GM19328 (cell line): Measurements from ENCODE around the gene TM9SF3.
"Not testable (repeated sequence)": the region's sequence is repeated elsewhere in the genome, so short reads cannot be mapped to it uniquely, and the experiment has no call there.

ENCODE experiments used
- ATAC-seq: cut with Tn5 transposase; IDR thresholded peaks from one replicate; pipeline ENCODE4 v1.9.1; 2021; ENCODE audit warnings: mild to moderate bottlenecking, moderate library complexity; ENCODE audit not compliant: unreplicated experiment

TM9SF3 gene

DNA sequence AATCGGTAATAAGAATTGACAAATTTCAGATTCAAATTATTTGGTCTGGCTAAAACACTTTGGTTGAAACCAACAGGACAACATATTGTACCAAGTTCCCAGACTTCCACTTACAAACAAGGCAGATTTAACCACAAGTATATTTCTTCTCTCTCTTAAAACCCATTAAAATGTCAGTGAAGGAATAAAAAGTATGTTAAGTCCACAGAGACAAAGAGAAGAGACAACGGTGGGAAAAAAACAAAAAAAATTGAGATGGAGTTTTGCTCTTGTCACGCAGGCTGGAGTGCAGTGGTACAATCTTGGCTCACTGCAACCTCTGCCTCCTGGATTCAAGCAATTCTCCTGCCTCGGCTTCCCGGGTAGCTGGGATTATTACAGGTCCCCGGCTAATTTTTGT, 16.3 kb downstream of the TM9SF3 start:
- no peak for ATAC-seq

DNA sequence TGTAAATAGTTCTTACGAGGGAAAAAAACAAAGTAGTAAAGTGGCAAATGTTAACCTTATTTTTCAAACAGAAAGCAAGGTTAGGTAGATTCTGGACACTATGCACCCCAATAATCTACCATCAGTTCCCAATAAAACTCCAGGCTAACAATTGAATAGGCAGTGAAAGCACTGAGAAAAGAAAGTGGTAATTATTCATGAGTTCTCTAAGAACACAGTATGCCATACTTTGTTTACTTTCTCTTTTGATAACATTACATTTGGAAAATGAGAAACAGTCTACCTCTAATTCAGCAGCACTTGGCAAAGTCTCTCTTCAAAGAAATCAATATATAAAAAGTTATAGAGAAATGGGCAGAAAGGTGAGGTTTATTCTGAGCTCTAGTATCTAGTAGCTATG, 18.4 kb downstream of the TM9SF3 start:
- ATAC-seq = no peak

DNA sequence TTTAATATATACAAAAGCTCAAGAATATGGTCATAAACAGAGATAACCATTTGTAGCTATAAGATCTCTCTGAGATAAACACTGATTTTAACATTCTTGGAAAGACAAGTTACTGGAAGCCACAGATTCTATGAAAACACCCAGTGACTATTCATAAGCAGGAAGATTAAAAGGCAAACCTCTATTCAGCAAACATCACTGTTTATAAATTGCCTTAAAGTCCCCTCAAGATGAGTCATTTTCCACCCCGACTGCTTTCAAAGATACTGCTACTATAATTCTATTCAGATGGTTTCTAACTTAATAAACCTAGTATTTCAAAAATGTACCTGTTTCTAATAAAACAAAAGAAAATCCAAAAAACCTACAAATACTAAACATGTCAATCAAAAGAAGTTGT, 21.0 kb downstream of the TM9SF3 start:
- no peak for ATAC-seq

DNA sequence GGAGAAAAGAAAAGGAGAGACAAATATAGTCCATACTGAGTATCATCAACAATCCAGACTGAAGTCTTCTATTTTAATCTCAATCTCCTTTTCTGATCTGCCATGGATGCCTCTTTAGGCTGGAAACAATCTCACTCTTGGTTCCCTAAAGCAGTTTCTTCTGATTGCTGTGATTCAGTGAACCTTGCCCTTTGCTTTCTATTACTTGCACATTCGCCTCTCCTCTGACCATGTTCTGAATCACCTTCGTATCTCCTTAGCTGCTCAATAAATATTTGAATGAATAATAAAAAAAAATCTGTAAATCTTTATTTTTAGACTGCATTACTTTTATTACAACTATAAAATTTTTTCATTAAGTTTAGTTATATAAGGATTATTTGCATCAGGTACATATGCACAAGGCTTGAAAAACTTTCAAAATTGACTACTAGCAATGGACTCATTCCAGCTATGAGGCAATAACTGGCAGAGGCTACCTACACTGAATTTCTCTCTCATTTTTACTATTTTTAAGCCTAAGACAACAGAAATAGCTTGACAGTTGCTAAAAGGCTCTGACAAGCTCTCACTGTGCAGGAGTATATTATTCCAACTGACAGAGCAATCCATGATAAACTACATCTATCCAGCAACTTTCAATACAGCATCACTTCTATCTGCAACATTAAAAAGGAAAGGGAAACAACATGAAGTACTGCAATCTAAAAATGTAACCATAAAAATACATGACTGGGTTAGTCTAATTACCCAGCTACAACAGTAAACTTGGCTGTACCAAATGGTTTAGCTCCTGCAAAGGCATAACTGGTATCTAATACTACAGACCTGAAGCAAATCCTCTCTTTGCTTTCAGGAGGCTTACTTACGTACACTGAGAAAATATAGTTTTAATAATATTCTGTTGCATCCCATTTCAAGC, 25.6 kb downstream of the TM9SF3 start:
- no peak for ATAC-seq

DNA sequence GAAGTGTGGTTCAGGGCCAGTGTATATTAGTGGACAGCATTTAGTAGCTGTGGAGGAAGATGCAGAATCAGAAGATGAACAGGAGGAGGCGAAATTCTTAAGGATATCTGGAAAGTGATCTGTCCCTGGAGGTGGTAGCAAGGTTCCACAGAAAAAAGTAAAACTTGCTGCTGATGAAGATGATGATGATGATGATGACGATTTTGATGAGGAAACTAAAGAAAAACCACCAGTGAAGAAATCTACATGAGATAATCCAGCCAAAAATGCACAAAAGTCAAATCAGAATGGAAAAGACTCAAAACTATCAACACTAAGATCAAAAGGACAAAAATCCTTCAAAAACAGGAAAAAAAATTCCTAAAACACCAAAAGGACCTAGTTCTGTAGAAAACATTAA, 26.3 kb downstream of the TM9SF3 start:
- ATAC-seq = no peak

DNA sequence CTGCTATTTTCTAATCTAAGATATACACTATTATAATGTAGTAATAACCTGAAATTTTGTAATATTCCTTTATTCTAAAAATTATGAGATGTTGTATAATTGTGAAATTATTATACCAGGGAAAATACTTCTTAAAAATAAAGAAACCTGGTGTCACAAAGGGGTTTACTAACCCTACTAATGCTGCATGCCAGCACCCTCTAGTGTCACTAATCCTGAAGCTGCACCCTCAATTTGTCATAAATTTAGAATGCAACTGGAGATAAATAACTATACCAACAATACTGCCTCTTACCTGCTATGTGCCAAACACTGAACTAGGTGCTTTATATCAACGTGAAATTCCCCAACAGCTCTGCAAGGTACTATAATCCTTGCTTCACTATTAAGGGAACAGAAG, 30.8 kb downstream of the TM9SF3 start:
- no peak for ATAC-seq

DNA sequence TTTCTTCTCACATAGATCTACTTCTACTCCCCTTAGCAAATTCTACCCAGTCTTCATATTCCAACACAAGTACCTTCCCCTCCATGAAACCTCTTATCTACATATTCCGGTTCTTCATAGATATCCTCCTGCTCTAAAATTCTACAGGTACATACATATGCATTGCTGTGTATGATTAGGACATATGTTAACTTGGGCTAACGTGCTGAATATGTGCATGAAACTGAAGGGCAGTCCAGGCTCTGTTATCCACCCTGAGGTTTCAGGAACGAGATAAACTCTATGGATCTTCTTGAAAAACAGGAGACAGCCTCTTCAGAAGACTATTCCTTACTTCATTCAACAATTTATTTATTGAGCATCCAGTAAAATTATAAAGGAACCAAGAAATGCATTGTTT, 31.5 kb downstream of the TM9SF3 start:
- ATAC-seq = no peak

DNA sequence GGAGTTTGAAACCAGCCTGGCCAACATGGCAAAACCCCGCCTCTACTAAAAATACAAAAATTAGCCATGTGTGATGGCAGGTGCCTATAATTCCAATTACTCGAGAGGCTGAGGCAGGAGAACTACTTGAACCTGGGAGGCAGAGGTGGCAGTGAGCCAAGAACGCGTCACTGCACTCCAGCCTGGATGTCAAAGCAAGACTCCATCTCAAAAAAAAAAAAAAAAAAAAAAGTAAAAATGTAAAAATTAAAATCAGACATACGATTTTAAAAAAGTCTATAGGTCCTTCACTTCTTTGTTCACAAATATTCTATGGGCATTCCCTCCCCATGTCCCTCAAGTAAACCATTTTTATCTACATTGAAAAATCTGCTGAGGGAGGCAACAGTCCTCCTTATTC, 38.2 kb downstream of the TM9SF3 start:
- ATAC-seq = no peak

DNA sequence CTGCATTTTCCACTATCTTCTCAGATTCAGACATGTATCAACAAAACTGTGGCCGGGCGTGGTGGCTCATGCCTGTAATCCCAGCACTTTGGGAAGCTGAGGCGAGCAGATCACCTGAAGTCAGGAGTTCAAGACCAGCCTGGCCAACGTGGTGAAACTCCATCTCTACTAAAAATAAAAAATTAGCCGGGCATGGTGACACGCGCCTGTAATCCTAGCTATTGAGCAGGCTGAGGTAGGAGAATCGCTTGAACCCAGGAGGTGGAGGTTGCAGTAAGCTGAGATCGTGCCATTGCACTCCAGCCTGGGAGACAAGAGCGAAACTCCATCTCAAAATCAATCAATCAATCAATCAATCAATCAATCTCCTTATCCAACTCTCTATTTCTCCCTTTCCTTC, 41.3 kb downstream of the TM9SF3 start:
- ATAC-seq = not testable (repeated sequence)

DNA sequence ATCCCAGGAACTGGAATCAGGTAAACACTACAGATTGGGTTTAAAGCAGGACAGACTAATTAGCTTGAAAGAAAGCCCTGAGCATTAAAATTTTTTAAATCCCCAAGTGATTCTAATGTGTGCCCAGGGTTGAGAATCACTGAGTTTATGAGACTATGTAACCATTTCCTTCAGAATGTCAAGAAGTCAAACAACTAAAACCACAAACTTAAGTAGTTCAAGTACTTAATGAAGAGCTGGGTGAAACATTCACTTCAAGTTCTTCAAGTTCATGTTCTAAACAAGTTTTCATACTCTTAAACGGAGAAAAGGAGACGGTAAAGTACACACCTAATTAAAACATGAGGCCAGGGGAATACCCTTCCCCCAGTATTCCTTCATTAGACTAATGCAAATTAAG, 44.9 kb downstream of the TM9SF3 start:
- ATAC-seq = no peak

DNA sequence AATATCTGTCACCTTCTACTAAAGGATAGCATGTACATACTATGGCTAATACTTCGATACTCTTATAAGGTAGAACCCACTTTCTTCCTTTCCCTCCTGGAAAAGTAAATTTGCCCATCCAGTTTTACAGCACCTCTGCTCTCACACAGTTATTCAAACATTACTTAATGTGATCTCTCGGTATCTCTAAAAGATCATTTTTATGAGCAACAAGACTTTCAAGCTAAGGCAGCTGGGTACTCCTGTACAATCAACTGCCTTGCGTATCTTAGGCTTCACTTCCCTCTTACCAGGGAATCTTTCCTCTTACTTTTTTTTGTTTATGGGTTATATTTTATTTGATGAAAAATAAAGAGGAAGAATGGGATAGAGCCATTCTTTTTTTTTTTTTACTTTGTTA, 46.6 kb downstream of the TM9SF3 start:
- ATAC-seq = no peak

DNA sequence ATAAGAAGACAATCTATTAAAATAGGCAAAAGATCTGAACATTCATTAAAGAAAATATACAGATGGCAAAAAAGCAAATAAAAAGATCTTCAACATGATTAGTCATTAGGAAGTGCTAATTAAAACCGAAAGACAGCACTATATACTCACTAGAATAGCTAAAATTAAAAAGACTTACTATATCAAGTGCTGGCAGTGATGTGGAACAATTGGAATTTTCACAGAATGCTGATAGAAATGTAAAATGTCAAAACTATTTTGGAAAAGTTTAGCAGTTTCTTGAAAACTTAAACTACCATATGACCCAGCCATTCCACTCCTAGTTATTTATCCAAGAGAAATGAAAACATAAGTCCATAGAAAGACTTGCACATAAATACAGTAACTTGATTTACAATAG, 48.1 kb downstream of the TM9SF3 start:
- no peak for ATAC-seq

DNA sequence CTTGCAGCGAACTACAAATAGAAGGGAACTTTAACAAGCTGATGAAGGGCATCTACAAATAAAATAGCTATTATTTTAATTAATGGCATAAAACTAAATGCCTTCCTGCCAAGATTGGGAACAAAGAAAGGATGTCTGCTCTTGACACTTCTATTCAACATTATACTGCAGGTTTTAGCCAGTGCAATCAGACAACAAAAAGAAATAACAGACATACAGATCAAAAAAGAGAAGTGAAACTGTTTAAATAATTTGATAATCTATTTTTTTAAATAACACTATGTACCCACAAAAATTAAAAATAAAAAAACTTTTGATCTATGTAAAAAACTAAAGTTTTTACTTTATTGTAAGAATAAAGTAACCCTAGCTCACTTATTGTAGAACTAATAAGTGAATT, 50.7 kb downstream of the TM9SF3 start:
- ATAC-seq = no peak

DNA sequence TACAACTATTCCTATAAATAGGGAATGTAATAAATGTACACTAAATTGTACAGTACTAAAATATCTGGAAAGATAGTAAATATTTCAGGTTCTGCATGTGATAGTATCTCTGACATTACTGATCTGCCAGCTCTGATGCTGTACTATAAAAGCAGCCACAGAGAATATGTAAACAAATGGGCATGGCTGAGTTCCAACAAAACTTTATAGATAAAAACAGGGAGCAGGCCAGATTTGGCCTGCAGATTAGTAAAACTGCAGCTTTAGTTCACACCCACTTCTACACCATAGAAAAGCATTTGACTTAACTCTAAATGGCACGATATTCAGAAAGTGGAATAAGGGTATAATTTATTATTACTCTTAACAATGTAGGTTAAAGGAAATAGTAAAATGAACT, 54.3 kb downstream of the TM9SF3 start:
- no peak for ATAC-seq

DNA sequence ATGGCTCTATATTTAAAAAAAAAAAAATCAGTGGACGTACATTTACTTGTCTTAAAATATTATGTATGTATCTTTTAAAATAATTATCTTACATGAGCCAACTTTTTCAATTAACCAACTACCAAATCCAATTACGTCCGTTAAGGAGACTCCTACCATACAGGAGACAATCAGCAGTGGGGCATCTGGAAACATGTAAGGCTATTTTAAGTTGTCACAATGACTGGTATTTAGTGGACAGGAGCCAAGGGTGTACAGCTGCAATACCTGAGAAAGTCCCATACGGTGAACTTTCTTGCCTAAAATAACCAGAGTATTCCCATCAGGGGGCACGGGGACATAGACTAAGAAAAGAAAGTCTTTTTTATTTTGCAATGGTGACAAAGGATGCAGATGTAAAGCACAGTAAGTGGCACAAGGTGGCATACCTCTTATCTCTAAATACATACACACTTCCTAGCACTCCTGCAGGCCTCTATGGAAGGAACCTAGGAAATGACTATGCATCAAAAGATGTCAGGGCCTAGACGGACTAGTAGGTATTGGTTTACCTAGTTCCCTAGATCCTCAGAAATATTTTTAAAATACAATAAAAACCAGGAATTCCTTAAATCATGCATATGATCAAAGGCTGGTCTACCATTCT, 57.1 kb downstream of the TM9SF3 start:
- ATAC-seq = no peak

DNA sequence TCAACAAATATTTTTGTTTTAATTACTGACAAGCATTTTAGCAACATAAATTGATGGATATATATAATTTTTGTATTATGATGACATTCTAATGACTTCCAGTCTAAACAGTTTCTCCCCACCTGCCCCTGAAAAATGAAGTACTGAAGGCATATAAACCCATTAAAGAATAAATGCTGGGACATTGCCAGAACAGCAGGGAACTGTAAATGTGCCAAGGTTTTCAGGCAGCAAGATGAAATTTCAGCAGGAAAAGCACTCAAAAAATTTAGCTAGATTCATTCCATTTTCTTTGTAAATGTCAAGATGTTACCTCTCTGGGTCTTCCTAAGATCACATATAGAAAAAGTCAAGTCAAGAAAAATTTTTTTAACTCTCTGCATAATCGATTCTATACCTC, 62.1 kb downstream of the TM9SF3 start:
- ATAC-seq = no peak

DNA sequence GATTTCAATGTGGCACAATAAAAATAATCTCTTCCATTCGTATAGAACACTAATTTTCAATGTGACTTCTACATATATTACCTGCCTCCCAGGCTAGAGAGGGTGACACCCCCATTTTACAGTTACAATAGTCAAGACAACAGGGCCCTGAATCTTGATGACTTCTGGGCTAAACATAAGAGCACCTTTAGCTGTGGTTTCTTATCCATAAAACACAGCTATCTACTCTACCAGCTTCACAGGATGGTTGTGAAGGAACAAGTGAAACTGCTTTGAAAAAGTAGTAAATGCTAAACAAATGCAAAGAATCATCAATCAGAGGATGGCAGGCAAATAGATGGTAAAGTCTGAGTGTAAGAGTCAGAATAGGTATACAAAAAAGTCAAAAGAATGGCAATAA, 69.5 kb downstream of the TM9SF3 start:
- ATAC-seq = no peak

DNA sequence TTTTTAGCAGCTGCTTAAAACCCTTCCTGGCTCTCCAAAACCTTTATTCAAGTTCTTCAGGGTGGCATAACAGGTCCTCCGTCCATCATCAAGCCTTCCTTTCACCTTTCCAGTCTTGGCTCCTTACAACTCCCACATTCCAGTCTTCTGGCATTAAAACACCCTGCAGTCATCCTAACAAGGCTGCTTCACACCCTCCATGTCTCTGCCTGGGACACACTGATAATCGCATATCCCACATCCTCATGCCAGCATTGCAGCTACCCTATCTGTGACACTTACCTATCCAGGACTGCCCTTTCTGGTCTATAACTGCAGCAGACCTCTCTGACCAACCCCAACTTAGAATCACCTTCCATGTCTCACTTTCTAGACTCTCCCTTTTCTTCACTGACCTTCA, 70.5 kb downstream of the TM9SF3 start:
- ATAC-seq = no peak

DNA sequence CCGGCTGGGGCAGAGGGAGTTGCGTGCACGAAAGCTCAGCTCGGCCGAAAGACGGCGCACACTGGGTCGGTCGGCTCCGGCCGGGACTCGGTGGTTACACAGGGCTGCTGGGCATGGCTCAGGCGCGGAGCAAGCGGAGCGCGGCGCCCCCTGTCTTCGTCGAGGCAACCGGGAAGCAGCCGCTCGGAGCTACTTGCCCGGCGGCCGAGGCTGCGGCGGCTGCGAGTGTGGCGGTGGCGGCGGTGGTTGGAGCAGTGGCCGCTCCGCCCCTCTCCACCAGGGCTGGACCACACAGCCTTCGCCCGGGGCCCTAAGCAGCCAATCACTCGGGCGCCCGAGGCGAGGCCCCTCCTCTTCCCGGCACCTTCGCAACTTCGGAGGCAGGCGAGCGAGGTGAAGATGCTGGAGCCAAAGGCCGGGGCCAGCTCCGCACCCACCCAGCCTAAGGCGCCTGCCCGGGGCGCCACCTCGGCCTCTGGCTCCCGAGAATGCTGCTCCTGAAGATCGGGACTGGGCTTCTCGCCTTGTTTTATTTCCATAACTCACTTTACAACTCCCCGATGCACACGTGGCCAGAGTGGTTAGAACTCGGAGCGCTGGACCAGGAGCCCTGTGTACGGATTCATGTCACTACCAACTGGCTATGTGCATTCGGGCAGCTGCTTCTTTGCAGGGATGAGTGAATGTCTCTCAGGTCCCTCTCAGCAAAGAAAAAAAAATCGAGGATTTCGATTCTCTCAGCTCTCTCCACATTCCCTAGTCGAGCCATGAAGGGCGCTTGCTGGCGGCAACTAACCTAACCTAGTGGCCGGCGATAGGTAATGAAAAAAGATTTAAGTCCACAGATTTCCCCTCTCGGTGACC, 72.9 kb downstream of the TM9SF3 start, which contains the start of gene TLL2:
Gene TLL2, minus strand, starts transcription at position 229 of the 864 bp plus-strand sequence. CDS start 241 bp downstream, outside the sequence.
- ATAC-seq = peak; percentile 69

DNA sequence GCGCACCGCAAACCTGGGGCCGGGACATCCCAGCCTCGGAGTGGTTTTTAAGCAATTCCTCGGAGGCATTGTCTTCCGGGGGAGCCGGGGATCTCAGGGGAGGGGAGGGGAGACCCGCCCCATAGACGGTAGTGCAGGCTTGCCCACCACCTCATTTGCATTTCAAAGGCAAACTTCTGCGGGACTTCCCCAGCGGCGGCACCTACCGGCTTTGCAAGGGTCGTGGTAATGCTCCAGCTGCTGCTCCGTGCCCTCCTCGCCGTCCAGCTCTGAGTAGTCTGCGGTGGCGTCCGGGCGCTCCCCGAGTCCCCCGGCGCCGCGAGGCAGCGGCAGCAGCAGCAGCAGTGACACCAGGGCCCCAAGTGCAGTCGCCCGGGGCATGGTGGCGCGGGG, 73.5 kb downstream of the TM9SF3 start:
- ATAC-seq = peak; percentile 27

DNA sequence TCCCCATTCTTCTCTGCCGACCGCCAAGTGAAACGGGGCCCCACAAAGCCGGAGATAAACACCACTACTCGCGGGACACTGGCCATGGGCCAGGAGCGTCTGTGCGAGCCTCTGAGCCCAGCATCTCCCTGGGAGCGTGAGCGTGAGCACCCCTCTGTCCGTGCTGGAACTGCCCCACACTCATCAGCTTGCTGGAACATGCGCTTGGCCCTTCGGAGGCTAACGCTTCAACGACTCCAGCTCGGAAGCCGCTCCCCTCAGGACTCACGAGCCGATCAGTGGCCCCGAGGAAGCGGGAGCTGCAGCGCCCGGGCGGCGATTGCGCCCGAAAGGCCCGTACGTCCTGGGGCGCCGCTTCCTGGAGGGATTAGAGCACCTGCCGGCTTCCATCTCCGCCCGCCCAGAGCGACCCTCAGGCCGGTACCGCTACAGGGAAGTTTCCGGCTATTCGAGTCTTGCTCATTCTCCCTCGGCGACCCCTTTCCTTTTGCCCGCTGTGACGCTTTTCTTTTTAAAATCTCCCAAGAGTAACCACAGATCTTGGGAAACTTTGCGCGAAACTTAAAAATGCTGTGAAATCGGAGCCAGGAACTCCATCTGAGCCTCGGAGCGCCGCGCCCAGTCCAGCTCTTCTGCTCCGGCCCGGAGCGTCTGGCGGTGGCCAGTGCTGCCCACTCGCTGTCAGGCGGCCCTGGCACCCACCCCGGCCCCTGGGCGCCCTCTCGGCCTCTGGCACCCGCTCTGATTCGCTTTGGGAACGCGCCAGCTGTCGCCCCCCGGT, 74.1 kb downstream of the TM9SF3 start:
- ATAC-seq = no peak
